Erythroblast (primary cell): ENCODE results near the gene AKAP13.

Experiments used
- GATA1 ChIP-seq: IDR thresholded peaks from 2 replicates; pipeline ENCODE4 v1.6.1; 2011; ENCODE audit warnings: low read depth, mild to moderate bottlenecking, control low read depth, low read length, moderate library complexity
- POLR2A ChIP-seq: IDR thresholded peaks from 2 replicates; pipeline ENCODE4 v1.6.1; 2011; ENCODE audit warnings: mild to moderate bottlenecking, low read length

DNA sequence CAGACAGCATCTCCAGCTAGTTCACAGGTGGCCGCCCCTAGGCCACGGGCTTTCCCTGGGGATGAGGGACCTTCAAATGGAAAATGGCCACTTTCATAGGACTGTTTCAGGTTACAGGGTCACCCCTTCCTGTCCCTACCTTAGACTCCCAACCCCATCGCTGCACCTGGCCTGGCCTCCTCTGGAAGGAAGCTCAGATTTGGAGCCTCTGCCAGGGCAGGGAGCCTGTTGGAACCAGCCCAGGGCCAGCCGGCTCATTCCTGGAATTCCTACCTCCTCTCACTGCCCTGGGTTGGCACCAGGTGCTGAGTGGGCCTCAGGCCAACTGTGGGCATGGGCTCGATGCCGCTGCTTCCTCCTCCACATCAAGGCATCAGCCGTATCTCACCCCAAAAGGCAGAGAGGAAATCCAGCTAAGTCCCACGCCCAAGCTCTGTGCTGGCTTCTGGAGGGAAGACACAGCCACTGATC is 372.1 kb downstream of the AKAP13 start:
- TF ChIP-seq POLR2A (no peak), GATA1 (no peak)
